CD1c-positive myeloid dendritic cell (primary cell): ENCODE measurements around the gene COG5.

Source experiments
- DNase-seq: peaks from one replicate; pipeline ENCODE4 v3.0.0-alpha.2; 2016; ENCODE audit errors: extremely low spot score

COG5 gene

DNA sequence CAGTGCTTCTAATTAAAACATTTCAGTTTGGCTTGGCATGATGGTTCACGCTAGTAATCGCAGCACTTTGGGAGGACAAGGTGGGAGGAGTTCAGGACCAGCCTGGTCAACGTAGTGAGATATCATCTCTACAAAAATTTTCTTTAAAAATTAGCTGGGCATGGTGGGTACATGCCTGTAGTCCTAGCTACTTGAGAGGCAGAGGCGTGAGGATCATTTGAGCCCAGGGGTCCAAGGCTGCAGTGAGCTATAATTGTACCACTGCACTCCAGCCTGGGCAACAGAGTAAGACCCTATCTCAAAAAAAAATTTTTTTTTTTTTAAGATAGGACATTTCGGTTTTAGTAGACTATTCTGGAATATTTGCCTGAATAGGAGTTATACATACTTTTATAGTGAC is 382.5 kb downstream of the COG5 start:
- DNase-seq = no peak

DNA sequence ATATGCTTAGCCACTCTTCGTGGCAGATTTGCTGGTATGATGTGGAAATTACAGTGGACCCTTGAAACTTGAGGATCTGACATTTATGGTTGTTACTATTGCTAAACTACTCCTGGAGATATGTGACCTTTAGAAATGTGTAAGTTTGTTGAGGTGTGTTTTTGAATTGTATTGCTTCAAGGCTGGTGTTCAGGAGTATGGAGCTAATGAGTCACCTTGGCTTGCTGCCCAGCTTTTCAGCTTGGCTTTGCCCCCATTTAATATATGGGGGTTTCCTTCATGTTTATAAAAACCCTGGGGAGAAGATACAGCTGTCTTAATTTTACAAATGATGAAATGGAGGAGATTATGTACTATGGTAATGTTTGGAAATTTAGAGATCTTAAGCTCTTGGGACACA is 383.3 kb downstream of the COG5 start:
- no peak for DNase-seq

DNA sequence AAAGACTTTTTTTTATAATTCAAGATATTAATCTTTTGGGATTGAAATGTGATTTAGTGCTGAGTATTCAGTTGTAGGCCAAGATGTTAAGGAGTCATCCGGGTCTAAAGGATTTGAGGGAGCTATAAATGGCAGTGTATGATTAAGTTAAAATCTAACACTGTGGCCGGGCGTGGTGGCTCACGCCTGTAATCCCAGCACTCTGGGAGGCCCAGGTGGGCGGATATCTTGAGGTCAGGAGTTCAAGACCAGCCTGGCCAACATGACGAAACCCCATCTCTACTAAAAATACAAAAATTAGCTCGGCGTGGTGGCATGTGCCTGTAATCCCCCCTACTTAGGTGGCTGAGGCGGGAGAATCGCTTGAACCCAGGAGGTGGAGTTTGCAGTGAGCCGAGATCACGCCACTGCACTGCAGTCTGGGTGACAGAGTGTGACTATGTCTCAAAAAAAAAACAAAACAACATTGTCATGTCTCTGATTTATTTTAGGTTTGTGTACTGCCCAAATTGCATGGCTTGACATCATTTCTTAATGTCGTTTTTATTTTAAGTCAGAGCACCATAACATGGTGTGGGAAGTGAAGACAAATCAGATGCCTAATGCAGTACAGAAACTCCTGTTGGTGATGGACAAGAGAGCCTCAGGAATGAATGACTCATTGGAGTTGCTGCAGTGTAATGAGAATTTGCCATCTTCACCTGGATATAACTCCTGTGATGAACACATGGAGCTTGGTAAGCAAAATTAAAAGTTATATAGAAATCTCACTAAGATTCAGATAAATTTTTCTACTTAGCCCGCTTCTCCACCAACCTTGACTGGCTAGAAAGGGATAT is 384.2 kb downstream of the COG5 start:
- no peak for DNase-seq

DNA sequence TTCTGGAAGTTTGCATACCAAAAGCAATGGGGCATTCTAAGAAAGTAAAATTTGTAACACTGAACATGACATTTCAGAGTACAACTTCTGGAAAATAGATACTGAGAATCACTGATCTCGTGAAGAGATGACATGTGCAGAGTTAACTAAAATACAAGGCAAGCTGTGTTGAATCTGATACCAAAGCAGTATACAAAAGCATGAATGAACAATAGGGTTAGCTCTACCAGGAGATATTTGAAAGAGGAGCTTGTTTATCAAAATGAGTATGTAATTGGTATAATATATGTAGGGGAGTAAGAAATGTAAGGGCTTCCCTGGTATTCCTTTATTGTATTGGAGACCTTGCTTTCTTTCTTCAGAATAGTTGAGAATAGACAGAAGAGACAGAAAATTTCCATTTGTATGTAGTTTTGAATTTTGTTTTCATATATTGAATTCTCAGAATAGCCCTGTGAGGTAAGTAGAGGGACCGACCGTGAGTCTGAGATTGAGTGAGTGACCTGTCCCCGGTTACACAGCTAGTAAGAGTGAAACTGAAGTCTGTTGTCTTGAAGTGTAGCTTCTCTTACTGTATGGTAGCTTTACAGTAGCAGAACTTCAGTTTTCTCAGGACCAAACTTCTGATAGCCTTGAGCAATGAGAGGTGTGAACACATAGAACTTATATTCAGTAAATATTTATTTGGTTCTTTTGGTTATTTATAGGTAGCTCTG is 389.9 kb downstream of the COG5 start:
- peak; percentile 11 for DNase-seq

DNA sequence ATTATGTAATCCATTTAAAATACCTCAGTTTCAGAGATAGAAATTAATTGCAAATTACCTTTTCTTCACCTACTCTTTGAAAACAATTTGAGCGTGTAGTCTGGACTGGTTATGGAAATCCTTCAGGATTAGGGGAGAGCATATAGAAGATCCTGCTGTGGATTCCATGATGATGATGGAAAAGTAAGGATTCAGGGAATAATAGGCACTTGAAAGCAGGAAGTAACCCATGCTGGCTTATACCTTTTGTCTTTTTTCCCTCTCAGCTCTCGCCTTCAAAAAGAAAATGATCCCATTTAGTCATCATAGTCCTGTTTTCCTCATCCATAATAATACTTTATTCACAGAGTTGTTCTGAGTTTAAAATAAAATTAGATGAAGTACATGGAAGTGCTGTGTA is 390.5 kb downstream of the COG5 start:
- no peak for DNase-seq

DNA sequence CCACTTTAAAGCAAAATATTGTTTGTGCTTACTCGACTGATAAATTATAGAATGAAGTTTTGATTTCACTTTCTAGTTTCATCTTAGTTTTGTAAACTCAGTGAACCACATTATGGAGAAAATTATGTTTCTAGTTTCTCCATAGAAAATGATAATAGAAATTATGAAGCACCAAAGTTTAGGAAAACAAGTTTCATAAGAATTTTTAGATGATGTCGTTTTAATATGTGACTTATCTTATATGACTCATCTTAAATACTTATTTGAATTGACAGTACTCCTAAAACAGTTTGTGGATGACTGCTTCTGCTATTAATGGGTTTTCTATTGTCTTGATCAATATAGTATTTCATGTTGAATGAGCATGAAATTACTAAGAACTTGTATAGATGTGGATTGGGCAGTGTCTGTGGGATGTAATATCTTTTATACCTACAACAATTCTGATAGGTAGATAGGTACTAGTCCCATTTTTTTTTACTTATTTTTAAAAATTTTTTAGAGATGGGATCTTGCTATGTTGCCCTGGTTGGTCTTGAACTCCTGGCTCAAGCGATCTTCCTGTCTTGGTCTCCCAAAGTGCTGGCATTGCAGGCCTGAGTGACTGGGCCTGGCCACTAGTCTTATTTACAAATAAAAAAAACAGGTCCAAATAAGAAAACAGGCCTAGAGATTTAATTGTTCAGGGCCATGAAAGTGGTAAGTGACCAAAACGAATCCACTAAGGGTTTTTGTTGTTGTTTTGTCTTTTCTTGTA is 391.3 kb downstream of the COG5 start:
- no peak for DNase-seq

DNA sequence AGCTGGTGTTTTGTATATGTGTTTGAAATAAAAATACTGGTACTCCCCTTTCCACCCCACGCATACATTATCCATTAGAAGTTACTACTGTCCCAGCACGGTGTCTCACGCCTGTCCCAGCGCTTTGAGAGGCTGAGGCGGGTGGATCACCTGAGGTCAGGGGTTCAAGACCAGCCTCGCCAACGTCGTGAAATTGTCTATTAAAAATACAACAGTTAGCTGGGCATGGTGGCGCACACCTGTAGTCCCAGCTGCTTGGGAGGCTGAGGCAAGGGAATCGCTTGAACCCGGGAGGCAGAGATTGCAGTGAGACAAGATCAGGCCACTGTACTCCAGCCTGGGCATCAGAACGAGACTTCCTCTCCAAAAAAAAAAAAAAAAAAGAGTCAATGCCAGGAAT is 392.2 kb downstream of the COG5 start:
- no peak for DNase-seq

DNA sequence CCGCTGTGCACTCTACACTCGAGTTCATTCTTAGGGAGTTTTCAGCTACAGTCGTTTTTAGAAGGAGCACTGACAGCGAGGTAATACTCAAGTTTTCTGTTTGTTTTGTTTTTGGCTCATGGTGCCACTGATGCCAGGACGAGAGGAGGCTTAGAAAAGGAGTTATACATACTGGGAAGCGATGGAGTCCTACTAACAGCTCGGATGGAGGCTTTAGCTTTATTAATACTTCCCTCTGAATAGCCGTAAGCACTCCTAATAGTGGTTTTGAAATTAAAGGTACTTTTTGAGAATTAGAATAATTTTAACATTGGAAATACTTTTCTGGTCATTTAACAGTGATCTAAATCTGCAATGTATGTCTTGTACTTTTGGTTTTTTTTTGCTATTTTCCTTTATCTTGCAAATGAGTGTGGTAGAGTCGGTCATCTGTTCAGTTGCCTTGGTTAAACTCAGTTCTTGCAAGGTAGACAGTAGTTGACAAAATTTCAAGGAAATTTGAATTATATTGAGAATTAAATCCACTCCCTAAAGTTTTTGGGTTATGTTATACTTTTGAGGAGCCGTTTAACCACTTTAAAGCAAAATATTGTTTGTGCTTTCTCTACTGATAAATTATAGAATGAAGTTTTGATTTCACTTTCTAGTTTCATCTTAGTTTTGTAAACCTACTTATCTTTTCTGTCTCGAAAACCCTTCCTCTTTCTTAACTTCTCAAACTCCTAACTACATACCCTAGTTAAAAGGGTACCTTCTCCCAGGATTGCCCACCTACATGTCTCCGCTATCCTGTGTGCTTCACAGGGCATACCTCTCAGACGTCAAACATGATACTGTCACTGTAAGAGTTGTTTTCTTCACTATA is 393.4 kb downstream of the COG5 start:
- DNase-seq = peak; percentile 11

DNA sequence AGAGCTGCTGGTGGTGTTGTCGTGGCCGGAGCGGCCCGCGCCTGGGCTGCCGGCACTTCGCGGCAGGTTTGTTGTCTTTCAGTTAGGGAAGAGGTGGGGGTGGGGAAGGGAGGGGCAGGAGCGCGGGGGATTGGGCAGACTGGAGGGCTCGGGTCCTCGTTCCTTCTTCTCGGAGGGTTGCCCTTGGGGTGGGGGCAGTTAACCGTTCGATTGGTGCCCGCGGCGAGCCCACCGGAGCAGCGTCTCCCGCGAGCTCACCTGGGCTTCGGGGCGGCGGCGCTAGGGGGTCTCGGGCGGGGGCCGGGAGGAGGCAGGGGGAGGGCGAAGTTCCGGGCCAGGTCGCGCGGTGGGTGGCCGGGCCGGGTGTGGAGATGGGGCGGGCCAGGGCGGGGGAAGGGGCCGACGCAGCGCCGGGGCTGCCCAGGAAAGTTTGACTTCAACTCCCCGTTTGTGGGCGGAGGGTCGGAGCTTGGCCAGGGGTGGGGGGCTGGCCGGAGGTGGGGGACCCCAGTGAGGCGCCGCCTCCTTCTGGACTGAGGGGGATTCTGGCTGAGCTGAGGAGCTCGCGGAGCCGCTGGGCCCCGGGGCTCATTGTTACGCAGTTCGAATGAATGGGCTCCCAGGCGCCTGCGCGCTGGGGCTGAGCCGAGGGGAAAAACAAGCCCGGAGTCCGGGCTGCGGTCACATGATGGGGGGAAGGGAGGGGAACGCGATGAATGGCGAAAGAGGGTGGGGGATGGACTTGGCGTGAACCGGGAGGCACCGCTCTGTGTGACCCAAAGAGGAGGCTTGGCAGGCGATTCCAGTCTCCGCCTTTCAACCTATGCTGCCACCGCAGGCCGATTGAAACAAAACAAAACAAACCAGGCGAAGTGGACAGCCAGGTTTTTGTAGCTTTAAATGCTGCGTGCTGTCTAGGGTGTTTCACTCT is 394.3 kb downstream of the COG5 start:
- DNase-seq = peak; percentile 96

DNA sequence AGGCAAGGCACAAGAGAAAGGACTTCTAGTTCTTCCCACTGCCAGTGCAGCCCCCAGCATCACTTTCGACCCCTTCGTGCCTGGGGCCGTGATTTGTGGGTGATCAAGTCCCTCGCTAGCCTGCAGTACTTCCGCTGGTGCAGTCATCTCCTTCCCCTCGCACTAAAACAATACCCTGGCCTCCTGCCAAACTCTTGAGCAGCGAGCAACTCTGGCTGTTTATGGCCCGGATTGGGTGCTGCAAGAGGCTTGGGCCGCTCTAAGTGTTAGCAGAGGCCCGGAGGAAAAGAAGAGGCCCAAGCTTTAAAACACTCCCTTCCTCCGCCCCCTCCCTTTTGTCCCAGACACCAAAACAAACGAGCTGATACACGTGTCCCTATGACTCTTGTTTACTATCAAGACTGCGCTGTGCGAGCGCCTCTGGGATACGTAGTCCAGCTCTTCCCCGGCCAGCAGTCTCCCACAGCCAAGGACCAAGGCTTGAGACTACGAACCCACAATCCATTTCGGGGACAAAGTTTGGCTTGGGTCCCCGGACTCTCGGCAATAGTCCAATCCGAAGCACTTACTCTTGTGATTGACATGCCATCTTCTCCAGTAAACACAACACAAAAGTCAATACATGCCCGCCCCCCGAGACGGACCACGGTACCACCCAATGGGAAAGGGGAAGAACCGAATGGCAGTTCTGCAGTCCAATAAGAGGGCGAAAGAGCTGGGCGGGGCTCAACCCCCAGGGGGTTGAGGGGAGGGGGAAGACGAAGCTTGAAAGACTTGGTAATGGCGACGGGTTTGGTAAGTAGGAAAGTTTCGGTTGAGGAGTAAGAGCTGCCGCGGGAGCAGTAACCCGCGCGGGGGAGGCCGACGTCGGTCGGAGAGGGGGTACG is 395.2 kb downstream of the COG5 start, which contains the start of gene HBP1:
Gene HBP1 (plus strand): TSS at position 771 of the 887 bp plus-strand sequence. CDS start 10,891 bp downstream, outside the sequence.
- DNase-seq = peak; percentile 99

DNA sequence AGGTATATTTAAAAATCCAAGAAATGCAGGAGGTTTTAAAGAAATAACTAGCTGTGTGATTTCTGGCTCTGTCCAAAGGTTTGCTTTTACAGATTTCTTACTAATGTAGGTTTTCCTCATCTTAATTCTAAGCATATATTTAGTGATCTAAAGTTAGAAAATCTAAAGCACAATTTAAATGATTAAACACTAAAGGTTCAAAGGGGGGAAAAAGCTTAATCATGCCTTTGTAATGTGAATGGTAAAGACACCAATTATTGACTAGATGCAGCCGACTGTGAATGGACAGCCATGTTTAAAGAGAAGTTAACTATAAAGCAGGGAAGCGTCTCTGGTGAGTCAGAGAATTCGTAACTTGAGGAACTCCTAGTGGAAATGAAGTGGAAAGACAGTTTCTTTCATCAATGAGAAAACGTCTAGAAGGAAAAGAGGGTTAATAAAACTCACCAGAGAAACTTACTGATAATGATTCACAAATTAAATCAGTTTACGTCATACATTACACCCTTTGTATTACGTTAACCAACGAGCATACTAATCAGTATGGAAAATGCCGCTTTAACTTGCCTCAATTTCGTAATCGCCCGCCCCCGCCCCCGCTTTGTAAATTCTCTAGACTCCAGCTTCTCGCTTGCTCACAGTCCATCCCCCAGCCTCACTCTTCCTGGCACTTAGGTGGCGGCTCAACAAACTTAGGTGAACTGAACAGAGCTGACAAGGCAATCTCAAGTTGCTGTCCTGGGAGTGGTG is 396.1 kb downstream of the COG5 start:
- DNase-seq = peak; percentile 89

DNA sequence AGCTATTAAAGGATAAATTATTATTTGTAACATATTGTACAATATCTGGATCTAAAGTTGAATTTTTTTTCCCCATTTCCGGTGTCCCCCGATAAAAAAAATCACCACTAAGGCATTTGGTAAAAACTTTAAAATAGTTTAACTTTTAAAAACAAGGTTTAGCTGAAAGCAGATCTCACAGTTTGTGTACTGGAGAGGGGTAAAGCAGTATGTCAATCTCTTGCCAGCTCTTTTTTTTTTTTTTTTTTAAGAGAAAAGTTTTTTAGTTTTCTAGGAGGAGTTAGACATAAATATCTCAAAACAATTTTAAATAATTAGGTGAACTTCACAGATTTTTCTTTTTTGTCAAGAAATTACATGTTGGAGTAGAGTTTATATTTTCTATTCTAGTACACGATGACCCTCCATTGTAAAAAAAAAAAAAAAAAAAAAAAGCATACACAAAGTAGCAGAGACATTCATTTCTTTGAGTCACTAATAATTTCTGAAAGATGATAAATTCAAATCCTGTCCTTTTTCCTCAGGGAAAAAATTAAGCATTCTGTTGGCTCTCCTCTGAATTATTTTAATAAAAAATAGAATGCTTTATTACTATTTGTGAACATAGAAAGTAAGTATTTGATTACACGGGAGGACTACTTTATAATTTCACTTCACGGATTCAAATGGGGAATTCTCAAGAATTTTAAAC is 396.8 kb downstream of the COG5 start:
- DNase-seq = no peak

DNA sequence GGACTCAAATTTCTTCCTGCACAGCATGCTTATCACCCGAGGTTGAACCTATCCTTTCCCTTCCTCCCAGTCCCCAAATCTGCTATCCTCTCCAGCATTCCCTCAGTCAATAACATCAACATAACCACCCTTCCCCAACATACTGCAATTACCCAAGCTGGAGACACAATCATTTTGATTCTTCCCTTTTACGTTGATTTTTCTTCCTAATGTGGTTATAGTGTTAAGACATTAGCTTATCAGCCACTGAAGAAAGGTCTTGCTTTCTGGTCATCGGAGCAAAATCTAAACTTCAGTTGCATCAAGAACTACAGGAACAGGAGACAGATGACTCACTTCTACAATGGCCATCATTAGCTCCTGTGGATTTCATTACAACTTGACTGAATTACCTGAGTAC is 398.4 kb downstream of the COG5 start:
- DNase-seq = no peak

DNA sequence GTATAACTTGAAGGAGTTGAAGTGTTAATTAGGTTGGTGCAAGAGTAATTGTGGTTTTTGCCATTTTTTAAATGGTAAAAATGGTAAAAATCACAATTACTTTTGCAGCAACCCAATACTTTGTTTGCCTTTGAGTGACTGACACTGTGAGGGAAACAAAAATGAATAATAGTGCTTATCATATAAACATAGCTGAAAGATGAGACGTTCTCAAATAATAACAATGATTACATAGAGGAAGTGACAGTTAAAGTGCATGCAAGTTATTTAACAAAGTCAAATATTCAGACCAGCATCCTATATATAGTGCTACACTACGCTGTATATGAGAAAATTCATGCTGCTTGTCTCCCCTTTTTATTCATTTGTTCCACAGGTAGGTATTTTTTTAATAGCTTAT is 399.6 kb downstream of the COG5 start:
- DNase-seq = no peak

DNA sequence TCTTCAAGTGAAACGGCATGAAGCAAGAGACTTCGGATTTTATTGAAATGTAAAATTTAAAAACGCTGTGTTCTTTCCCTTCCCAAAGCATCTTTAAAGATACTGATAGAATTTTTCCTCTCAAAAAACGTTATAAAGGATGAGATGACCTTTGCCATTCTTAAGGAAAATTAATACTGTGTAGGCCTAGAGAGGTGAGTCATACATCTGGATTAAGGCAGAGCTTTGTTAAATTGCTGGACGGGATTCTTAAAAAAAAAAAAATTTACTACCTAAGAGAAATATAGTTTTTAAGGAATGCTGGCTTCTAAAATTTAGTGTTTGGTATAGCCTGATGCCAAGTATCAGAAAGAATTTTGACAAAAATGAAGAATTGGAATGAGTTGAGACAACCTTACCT is 401.2 kb downstream of the COG5 start:
- DNase-seq = no peak

DNA sequence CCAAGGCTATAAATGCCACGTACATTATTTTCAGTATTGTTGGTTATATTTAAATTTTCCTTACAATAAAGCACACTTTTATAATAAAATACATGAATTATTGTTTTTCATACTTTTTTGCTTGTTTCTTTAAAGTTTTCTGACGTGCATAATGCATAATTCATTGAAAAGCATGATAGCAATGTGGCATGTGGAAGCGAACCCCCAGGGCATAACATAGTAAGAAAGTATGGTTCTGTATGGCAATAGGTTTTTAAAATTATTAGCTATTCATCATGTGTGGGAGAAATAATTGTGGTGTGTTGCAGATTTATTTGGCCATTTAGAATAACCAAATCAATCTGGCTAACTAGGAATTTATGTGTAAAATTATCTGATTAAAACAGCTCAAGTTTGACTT is 402.3 kb downstream of the COG5 start:
- no peak for DNase-seq

DNA sequence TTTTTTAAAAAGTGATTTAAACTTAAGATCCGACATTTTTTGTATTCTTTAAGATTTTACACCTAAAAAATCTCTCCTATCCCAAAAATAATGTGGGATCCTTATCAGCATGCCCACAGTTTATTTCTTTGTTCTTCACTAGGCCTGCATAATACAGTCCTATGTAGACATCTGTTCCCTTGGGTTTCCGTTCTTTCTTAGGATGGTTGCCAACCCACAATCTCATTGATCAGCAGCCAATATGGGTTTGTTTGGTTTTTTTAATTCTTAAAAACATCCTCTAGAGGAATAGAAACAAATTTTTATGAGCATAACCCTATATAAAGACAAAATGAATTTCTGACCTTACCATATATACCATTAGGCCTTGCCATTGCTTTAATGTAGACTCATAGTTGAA is 403.3 kb downstream of the COG5 start:
- DNase-seq = no peak

DNA sequence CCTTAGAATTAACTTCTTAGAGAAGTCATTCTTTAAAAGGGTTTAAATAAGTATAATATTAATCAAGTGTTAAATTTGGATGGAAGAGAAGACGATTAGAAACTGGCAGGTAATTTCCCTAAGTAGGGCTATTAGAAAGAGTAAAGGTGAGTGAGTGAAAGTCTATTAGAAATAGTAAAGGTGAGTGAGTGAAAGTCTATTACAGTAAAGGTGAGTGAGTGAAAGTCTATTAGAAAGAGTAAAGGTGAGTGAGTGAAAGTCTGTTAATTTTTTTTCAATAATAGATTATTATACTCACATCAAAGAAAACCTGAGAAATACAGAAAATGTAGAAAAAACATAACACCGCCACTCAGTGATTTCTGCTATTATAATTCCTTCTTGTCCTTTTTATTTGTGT is 405.7 kb downstream of the COG5 start:
- DNase-seq = no peak
